Lower lobe of right lung (tissue), 2 donors: Measurements from ENCODE around the gene LAMA5. TPM values are rescaled to one million over a fixed set of nuclear protein-coding genes. Genes with fewer than 3 reads are reported as not detected.

Experiments
- ATAC-seq, 2 donors: fragments of 200-7000 bp; cut with Tn5 transposase; one replicate each; pipeline ENCODE4 v1.9.1; 2020 to 2022; ENCODE audit warnings: mild to moderate bottlenecking in 2 of 2, moderate library complexity in 2 of 2
- DNase-seq: peaks from one replicate; pipeline ENCODE4 v3.0.0-alpha.2; 2020
- H3K27ac ChIP-seq: fragments of 200-600 bp; one replicate; pipeline ENCODE4 v1.8.0; 2022
- H3K27me3 ChIP-seq: fragments of 200-600 bp; one replicate; pipeline ENCODE4 v1.8.0; 2022; ENCODE audit warnings: low read depth
- H3K36me3 ChIP-seq: fragments of 200-600 bp; one replicate; pipeline ENCODE4 v1.8.0; 2022; ENCODE audit warnings: mild to moderate bottlenecking
- H3K4me1 ChIP-seq: fragments of 200-600 bp; one replicate; pipeline ENCODE4 v1.8.0; 2022
- H3K4me3 ChIP-seq: fragments of 200-600 bp; one replicate; pipeline ENCODE4 v1.8.0; 2022; ENCODE audit warnings: mild to moderate bottlenecking
- H3K9me3 ChIP-seq: fragments of 200-600 bp; one replicate; pipeline ENCODE4 v1.8.0; 2022
- intact Hi-C: fragments of 100-400 bp; cut with DNase I; formaldehyde crosslinking; loops from one replicate; pipeline ENCODE4 v1.11.0; 2022
- total RNA-seq: library from RNA; stranded (reverse); fragmentation: NEBNext Ultra II Directional; extraction: Animal tissue kit (Norgen Biotek cat#: 25700); gene quantifications from one replicate; pipeline ENCODE4 v1.2.1, GENCODE V29; 2021
- TF ChIP-seq, protein P1 (sequence below): fragments of 200-600 bp; IDR thresholded peaks from one replicate; pipeline ENCODE4 v1.8.0; 2022; ENCODE audit warnings: antibody characterized with exemption, mild to moderate bottlenecking
- donor health status: DM: no; HTN: yes; CAD: no; lungs with severe emphysema.

Gene LAMA5
- total RNA-seq, 1 donor from 2014 or later: 282 TPM

DNA sequence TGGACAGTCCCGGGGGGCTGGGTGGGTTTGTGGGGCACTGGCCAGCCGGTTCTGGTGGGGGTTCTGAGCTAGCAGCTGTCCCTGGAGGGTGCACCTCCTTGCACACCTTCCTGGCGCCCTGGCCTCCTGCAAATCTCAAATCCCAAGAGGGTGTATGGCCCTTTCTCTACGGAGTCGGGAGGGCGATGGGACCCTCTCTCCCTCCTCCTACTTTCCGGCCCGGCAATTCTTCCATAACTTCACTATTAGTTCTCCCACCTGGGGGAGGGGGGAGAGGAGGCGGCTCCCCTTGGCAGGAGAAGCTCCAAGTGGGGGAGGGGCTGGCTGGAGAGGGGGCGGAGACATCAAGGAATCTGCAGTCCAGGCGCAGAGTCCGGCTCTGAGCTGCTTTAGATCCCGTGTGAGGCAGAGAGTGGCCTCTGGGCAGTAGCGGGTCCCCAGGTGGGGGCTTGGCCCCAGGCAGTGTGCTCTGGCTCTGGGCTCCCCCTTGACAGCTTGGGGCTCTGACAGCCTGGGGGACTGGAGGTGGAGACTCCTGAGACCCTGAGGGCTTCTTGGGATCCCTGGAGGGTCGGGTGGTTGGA is 1.4 kb upstream of the LAMA5 start:
- Histone ChIP-seq H3K9me3 (no peaks in the 10 kb centered on the region), H3K27ac (no peak overlapping the region), H3K4me3 (peak overlapping the region; percentile 70), H3K27me3 (peaks cover 11% of the 10 kb centered on the region), H3K4me1 (peaks cover 71% of the 10 kb centered on the region), H3K36me3 (no peaks in the 10 kb centered on the region)
- ATAC-seq (peak in 1 of 2 donors; percentile 6), DNase-seq (no peak)
- intact Hi-C loops: no loop called here
- TF ChIP-seq, protein P1, sequence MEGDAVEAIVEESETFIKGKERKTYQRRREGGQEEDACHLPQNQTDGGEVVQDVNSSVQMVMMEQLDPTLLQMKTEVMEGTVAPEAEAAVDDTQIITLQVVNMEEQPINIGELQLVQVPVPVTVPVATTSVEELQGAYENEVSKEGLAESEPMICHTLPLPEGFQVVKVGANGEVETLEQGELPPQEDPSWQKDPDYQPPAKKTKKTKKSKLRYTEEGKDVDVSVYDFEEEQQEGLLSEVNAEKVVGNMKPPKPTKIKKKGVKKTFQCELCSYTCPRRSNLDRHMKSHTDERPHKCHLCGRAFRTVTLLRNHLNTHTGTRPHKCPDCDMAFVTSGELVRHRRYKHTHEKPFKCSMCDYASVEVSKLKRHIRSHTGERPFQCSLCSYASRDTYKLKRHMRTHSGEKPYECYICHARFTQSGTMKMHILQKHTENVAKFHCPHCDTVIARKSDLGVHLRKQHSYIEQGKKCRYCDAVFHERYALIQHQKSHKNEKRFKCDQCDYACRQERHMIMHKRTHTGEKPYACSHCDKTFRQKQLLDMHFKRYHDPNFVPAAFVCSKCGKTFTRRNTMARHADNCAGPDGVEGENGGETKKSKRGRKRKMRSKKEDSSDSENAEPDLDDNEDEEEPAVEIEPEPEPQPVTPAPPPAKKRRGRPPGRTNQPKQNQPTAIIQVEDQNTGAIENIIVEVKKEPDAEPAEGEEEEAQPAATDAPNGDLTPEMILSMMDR: no peak

DNA sequence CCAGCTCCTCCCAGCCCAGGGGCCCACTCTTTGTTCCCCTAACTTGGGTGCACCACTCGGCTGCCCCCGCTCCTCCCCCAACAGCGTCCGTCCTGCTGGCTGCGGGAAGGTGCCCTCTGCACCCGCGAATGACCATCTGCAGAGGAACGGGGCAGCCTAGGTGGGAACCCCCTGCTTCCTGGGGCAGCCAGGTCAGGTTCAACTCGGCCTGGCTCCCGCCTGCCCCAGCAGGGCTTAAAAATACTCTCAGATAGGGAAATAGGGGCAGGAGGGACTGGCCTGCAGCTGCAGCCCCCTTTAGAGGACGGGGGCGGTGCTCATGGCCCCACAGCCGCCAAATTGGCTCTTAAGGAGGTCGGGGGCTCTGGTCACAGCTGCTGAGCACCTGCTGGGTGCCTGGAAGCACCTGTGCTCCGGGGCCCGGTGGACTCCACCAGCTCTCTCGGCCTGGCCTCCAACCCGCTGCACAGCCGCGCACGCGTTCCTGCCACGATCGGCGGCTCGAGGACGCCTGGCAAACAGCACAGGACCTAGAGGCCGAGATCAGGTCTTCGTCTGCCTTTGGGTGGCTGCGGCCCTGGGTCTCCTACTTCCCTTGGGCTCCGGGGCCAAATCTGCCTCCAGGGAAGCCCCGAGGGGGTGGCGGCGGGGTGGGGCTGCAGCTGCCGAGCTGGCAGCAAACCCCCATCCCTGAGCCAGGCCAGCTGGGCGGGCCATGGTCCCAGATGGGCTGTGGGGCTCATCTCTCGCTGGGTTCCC is 700 bp upstream of the LAMA5 start:
- TF ChIP-seq, protein P1: no peak
- DNase-seq (no peak), ATAC-seq (peak in 1 of 2 donors; percentile 23)
- H3K4me1 ChIP-seq: peaks cover 78% of the 10 kb centered on the region
- peaks cover 11% of the 10 kb centered on the region for H3K27me3 ChIP-seq
- intact Hi-C loops: no loop called here
- H3K27ac ChIP-seq: peak overlapping the region; percentile 86
- no peaks in the 10 kb centered on the region for H3K9me3 ChIP-seq
- no peaks in the 10 kb centered on the region for H3K36me3 ChIP-seq
- peak overlapping the region; percentile 70 for H3K4me3 ChIP-seq

DNA sequence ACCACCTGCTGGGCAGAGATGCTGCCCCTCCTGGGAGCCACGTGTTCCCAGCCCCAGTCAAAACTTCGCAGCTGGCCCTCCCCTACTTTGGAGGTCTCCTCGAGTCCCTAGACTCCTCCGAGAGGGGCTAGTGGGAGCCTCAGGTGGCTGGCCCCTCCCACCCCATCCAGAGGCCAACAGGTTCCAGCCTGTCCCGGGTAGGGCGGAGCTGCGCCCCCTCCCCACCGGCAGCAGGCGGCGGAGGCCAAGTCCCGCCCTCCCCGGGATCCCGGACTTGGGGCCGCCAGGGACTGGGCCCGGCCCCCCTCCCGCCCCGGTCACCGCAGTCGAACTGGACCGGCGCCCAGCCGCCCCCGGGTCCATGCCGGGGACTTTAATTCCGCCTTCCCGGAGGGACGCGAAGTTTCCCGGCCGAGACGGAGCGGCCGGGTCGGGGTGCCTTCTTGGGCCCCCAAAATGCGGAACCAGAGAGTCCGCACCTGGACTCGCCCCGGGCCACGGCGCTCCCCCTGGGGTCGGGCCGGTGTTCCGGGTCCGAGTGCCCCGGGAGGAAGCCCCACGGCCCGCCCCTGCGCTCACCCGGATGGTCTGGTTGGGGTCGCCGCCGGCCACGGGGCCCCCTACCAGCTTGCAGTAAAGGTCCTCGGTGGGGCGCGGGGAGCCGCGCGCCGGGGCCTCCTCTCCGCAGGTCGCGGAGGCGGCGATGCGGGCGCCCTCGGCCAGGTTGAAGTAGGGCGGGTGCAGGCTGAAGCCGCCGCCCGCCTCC is 559 bp downstream of the LAMA5 start:
- intact Hi-C loops: no loop called here

DNA sequence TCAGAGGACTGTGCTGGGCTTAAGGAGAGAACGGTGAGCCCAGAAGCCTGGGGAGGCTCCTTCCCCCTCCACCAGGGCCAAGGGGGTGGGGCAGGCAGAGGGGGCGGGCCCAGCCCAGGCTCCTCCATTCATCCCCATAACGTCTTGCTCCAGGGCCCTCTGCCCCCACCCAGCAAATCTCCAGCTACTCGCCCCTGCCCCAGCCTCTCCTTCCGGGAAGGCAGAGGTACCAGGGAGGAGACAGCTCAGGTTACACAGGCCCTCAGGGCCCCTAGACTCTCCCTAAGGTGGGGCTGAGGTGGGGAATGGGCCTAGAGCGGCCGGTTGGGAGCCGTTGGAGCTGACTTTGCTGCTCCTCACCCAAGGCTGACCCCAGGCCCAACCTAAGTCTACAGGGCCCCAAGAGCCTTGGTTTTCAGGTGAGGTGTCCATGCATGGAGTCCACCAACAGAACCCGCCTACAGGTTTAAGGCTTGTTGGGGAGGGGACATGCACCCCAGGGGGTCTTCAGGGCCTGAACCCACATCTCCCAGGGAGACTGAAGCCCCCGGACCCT is 1.2 kb downstream of the LAMA5 start:
- peaks cover 5% of the 10 kb centered on the region for H3K36me3 ChIP-seq
- peak; percentile 31 to 46 for ATAC-seq
- TF ChIP-seq, protein P1: no peak
- H3K4me3 ChIP-seq: peak overlapping the region; percentile 70
- intact Hi-C loops: no loop called here
- DNase-seq: peak; percentile 58
- peaks cover 92% of the 10 kb centered on the region for H3K4me1 ChIP-seq
- H3K27ac ChIP-seq: peak overlapping the region; percentile 86
- H3K9me3 ChIP-seq: no peaks in the 10 kb centered on the region
- peaks cover 11% of the 10 kb centered on the region for H3K27me3 ChIP-seq

More for the DNA sequence above, 559 bp downstream of the LAMA5 start:
- DNase-seq (peak; percentile 76), ATAC-seq (peak; percentile 22 to 28)
- Histone ChIP-seq H3K27me3 (peaks cover 11% of the 10 kb centered on the region), H3K36me3 (peaks cover 5% of the 10 kb centered on the region), H3K4me1 (peaks cover 91% of the 10 kb centered on the region), H3K9me3 (no peaks in the 10 kb centered on the region), H3K27ac (peak overlapping the region; percentile 86), H3K4me3 (peak overlapping the region; percentile 70)
- TF ChIP-seq, protein P1: no peak
